ENCODE data around the gene ROBO1. TPM values are rescaled to one million over a fixed set of nuclear protein-coding genes. Genes with fewer than 3 reads are reported as not detected.

The ROBO1 gene
- total RNA-seq, 1 donor from 2014 or later: 0.05 TPM

- DNase-seq: no peak
- no peaks in the 10 kb centered on the region for H3K36me3 Mint-ChIP-seq (ENCODE audit: low read depth)
- H3K4me1 Mint-ChIP-seq: no peaks in the 10 kb centered on the region
- no peaks in the 10 kb centered on the region for H3K9me3 Mint-ChIP-seq
- no peak overlapping the region for H3K27ac Mint-ChIP-seq
- no peaks in the 10 kb centered on the region for H3K27me3 Mint-ChIP-seq
- H3K4me3 Mint-ChIP-seq: no peak overlapping the region
- intact Hi-C loops (cut with micrococcal nuclease): no loop called here
Observed at GRCh38 chr3:79385211-79385610, 382.6 kb downstream of the ROBO1 start.

GRCh38 chr3:79383402-79384012 is 384.3 kb downstream of the ROBO1 start:
- no peaks in the 10 kb centered on the region for H3K4me1 Mint-ChIP-seq
- no peak overlapping the region for H3K4me3 Mint-ChIP-seq
- intact Hi-C loops (cut with micrococcal nuclease): no loop called here
- no peak overlapping the region for H3K27ac Mint-ChIP-seq
- no peaks in the 10 kb centered on the region for H3K9me3 Mint-ChIP-seq
- no peaks in the 10 kb centered on the region for H3K27me3 Mint-ChIP-seq
- no peak for DNase-seq
- H3K36me3 Mint-ChIP-seq (ENCODE audit: low read depth): no peaks in the 10 kb centered on the region

DNA sequence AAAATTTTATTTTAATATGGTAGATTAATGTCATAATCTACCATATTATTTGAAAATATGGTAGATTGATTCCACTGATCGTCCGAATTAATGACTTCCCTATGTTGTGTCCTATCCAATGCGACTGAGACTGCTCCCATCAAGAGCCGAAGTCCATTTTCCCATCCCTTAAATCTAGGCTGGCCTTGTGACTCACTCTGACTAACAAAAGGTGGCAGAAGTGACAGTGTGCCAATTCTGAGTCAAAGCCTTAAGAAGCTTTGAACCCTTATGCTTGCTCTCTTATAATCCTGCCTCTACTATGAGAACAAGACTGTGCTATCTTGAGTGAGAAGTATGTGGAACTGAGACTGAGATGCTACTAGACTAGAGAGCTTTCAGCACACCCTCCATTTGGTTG is 387.2 kb downstream of the ROBO1 start:
- Mint-ChIP-seq H3K27ac (no peak overlapping the region), H3K4me3 (no peak overlapping the region), H3K27me3 (no peaks in the 10 kb centered on the region), H3K36me3 (ENCODE audit: low read depth) (no peaks in the 10 kb centered on the region), H3K4me1 (no peaks in the 10 kb centered on the region), H3K9me3 (no peaks in the 10 kb centered on the region)
- no peak for DNase-seq
- intact Hi-C loops (cut with micrococcal nuclease): no loop called here

GRCh38 chr3:79378064-79378463 is 389.7 kb downstream of the ROBO1 start:
- Mint-ChIP-seq H3K27ac (no peak overlapping the region), H3K9me3 (no peaks in the 10 kb centered on the region), H3K36me3 (ENCODE audit: low read depth) (no peaks in the 10 kb centered on the region), H3K4me1 (no peaks in the 10 kb centered on the region), H3K4me3 (no peak overlapping the region), H3K27me3 (no peaks in the 10 kb centered on the region)
- DNase-seq: no peak
- intact Hi-C loops (cut with micrococcal nuclease): no loop called here

GRCh38 chr3:79369306-79369705 is 398.5 kb downstream of the ROBO1 start:
- no peaks in the 10 kb centered on the region for H3K36me3 Mint-ChIP-seq (ENCODE audit: low read depth)
- no peaks in the 10 kb centered on the region for H3K4me1 Mint-ChIP-seq
- no peak for DNase-seq
- no peak overlapping the region for H3K27ac Mint-ChIP-seq
- H3K27me3 Mint-ChIP-seq: no peaks in the 10 kb centered on the region
- intact Hi-C loops (cut with micrococcal nuclease): no loop called here
- H3K4me3 Mint-ChIP-seq: no peak overlapping the region
- no peaks in the 10 kb centered on the region for H3K9me3 Mint-ChIP-seq

- Mint-ChIP-seq H3K27me3 (no peaks in the 10 kb centered on the region), H3K36me3 (ENCODE audit: low read depth) (no peaks in the 10 kb centered on the region), H3K4me1 (no peaks in the 10 kb centered on the region), H3K4me3 (no peak overlapping the region), H3K9me3 (no peaks in the 10 kb centered on the region), H3K27ac (no peak overlapping the region)
- intact Hi-C loops (cut with micrococcal nuclease): no loop called here
- no peak for DNase-seq
Observed at GRCh38 chr3:79368403-79368802, 399.4 kb downstream of the ROBO1 start.

DNA sequence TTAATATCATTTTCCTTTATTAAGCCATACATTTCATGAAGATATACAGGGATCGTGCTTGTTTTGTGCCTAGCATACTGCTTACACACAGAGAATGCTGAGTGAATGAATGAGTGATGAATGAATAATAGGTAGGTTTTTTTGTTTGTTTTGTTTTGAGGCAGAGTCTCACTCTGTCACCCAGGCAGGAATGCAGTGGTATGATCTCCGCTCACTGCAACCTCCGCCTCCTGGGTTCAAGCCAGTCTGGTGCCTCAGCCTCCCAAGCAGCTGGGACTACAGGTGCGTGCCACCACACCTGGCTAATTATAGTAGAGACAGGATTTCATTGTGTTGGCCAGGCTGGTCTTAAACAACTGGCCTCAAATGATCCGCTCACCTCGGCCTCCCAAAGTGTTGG is 400.0 kb downstream of the ROBO1 start:
- Mint-ChIP-seq H3K27me3 (no peaks in the 10 kb centered on the region), H3K4me3 (no peak overlapping the region), H3K4me1 (no peaks in the 10 kb centered on the region), H3K36me3 (ENCODE audit: low read depth) (no peaks in the 10 kb centered on the region), H3K27ac (no peak overlapping the region), H3K9me3 (no peaks in the 10 kb centered on the region)
- intact Hi-C loops (cut with micrococcal nuclease): no loop called here
- DNase-seq: no peak

GRCh38 chr3:79367066-79367465 is 400.7 kb downstream of the ROBO1 start:
- no peak overlapping the region for H3K4me3 Mint-ChIP-seq
- intact Hi-C loops (cut with micrococcal nuclease): no loop called here
- H3K9me3 Mint-ChIP-seq: no peaks in the 10 kb centered on the region
- H3K27me3 Mint-ChIP-seq: no peaks in the 10 kb centered on the region
- no peaks in the 10 kb centered on the region for H3K4me1 Mint-ChIP-seq
- no peak for DNase-seq
- H3K27ac Mint-ChIP-seq: no peak overlapping the region
- no peaks in the 10 kb centered on the region for H3K36me3 Mint-ChIP-seq (ENCODE audit: low read depth)

DNA sequence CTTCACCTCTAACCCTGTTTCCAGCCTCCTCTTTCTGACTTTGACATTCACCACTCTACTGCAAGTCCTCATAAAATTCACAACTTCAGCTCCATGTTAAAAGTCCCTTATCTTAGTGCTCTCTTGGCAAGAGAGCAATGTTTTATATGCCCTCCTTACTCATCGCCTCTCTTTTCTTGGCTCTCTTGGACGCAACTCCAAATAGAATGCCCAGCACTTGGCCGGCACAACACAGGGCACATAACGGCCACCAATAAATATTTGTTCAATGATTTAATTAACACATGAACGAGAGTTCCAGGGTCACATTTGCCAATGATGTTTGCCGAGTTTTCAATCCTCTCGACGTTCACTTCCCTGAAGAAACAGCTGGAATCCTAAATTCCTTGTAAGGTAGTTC is 401.4 kb downstream of the ROBO1 start:
- H3K9me3 Mint-ChIP-seq: no peaks in the 10 kb centered on the region
- no peak overlapping the region for H3K4me3 Mint-ChIP-seq
- intact Hi-C loops (cut with micrococcal nuclease): no loop called here

DNA sequence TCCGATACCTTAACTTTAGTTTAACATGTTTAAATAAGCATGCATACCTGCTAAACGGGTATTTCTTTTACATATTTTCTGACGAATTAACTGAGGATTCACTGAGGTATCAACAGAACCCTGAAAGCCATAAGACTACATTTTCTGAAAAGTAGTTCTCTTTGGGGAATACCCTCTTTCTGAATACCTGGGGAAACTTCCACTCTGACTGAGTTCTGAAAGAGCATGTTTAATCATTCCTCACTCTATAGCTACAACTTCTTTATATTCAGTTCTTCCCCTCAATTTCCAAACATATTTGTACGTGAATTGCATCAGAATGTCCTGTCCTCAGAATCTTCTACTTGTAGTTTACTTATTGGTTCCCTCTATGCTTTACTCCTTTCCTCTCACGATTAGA is 403.0 kb downstream of the ROBO1 start:
- no peak overlapping the region for H3K4me3 Mint-ChIP-seq
- no peak overlapping the region for H3K27ac Mint-ChIP-seq
- no peaks in the 10 kb centered on the region for H3K27me3 Mint-ChIP-seq
- intact Hi-C loops (cut with micrococcal nuclease): loop anchor here (5.0 kb wide), 1 partner anchor 277 kb away; no protein-coding TSS in a partner anchor
- no peak for DNase-seq
- no peaks in the 10 kb centered on the region for H3K9me3 Mint-ChIP-seq
- no peaks in the 10 kb centered on the region for H3K36me3 Mint-ChIP-seq (ENCODE audit: low read depth)
- no peaks in the 10 kb centered on the region for H3K4me1 Mint-ChIP-seq

More for the DNA sequence above, 401.4 kb downstream of the ROBO1 start:
- no peak for DNase-seq
- Mint-ChIP-seq H3K27ac (no peak overlapping the region), H3K27me3 (no peaks in the 10 kb centered on the region), H3K4me1 (no peaks in the 10 kb centered on the region), H3K36me3 (ENCODE audit: low read depth) (no peaks in the 10 kb centered on the region)

- Mint-ChIP-seq H3K27ac (no peak overlapping the region), H3K27me3 (no peaks in the 10 kb centered on the region), H3K4me1 (no peaks in the 10 kb centered on the region), H3K9me3 (no peaks in the 10 kb centered on the region), H3K36me3 (ENCODE audit: low read depth) (no peaks in the 10 kb centered on the region), H3K4me3 (no peak overlapping the region)
- no peak for DNase-seq
- intact Hi-C loops (cut with micrococcal nuclease): loop anchor here (2.0 to 5.0 kb wide), 2 partner anchors 275 to 704 kb away; no protein-coding TSS in a partner anchor
Observed at GRCh38 chr3:79362571-79363270, 405.1 kb downstream of the ROBO1 start.

GRCh38 chr3:79361748-79362378 is 405.9 kb downstream of the ROBO1 start:
- no peak overlapping the region for H3K4me3 Mint-ChIP-seq
- H3K27ac Mint-ChIP-seq: no peak overlapping the region
- no peaks in the 10 kb centered on the region for H3K36me3 Mint-ChIP-seq (ENCODE audit: low read depth)
- DNase-seq: no peak
- intact Hi-C loops (cut with micrococcal nuclease): loop anchor here (2.0 to 5.0 kb wide), 2 partner anchors 275 to 703 kb away; no protein-coding TSS in a partner anchor
- H3K4me1 Mint-ChIP-seq: no peaks in the 10 kb centered on the region
- no peaks in the 10 kb centered on the region for H3K9me3 Mint-ChIP-seq
- H3K27me3 Mint-ChIP-seq: no peaks in the 10 kb centered on the region

- H3K4me1 Mint-ChIP-seq: no peaks in the 10 kb centered on the region
- no peaks in the 10 kb centered on the region for H3K9me3 Mint-ChIP-seq
- no peak overlapping the region for H3K4me3 Mint-ChIP-seq
- H3K27ac Mint-ChIP-seq: no peak overlapping the region
- intact Hi-C loops (cut with micrococcal nuclease): no loop called here
- DNase-seq: no peak
- no peaks in the 10 kb centered on the region for H3K36me3 Mint-ChIP-seq (ENCODE audit: low read depth)
- no peaks in the 10 kb centered on the region for H3K27me3 Mint-ChIP-seq
Observed at GRCh38 chr3:79358327-79358726, 409.5 kb downstream of the ROBO1 start.

GRCh38 chr3:79354179-79354688 is 413.6 kb downstream of the ROBO1 start:
- H3K9me3 Mint-ChIP-seq: no peaks in the 10 kb centered on the region
- no peaks in the 10 kb centered on the region for H3K4me1 Mint-ChIP-seq
- no peaks in the 10 kb centered on the region for H3K27me3 Mint-ChIP-seq
- H3K36me3 Mint-ChIP-seq (ENCODE audit: low read depth): no peaks in the 10 kb centered on the region
- no peak overlapping the region for H3K4me3 Mint-ChIP-seq
- DNase-seq: no peak
- no peak overlapping the region for H3K27ac Mint-ChIP-seq
- intact Hi-C loops (cut with micrococcal nuclease): no loop called here
